NCI-H82 treated with DMSO at 0.1 percent for 48 hours (cell line): Measurements from ENCODE around the gene POU3F1.

ENCODE experiments used
- DNase-seq: peaks from one replicate; lab custom pipeline; 2025; ENCODE audit not compliant: unreplicated experiment; lab: John Stamatoyannopoulos, UW

POU3F1 gene

GRCh38 chr1:38074302-38074677 is 27.7 kb upstream of the POU3F1 start:
- DNase-seq: no peak

- no peak for DNase-seq
Observed at GRCh38 chr1:38073534-38074301, 27.1 kb upstream of the POU3F1 start.

DNA sequence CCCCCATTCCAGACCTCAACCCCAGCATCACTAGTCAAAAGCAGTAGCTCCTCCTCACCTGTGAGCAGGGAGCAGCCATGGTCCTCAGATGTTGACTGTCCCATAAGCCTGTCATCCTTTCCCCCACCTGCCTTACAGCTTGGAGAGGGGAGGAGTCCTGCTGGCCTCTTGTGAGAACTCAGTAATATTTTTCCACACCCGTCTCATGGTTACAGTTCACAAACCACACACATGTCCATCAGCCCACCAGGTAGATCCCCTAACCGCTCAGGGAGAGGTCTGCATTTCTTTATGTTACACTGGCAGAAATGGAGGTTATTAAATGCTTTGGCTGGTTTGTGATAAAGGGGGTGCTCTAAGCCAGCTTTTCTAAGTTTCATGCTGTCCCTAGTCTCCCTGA is 26.3 kb upstream of the POU3F1 start:
- no peak for DNase-seq

DNA sequence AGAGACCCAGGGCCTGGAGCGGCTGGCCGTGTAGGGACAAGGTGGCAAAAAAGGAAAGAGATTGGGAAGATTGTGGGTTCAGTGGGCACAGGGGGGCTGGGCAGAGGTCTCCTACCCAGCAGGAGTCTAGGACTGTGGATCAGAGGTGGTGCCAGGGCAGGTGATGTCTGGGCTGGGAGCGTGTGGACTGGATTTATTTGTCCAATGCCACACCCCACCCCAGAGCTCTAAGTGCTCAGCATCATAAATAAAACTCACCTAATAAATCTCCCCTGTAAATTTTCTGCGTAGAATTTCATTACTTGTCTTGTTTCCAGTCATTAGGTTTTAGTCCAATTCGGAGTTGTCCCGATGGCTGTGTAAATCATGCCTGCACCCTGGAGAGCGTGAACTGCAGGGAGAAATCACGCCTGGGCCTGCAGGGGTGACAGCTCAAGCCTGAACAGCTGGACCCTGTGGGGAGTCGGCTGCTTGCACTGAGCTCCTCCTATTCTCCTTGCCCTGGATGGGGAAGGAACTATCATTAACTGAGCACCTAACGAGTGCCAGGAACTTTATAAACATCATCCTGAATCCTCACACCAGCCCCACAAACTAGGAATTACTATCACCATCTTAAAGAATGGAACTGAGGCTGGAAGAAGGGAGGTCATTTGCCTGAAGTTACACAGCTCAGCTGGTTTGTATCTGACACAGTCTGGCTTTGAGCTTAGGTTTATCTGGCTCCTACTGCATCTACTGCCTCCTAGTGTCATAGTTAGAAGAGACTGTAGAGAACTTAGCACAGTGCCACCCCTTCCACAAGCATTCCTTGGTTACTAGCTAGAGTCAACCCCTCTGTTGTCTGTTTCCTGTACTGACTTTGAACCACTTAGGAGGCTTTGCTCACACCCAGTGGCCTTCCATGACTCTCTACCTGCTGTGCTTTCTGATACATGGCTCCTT is 25.0 kb upstream of the POU3F1 start:
- peak; percentile 18 for DNase-seq

DNA sequence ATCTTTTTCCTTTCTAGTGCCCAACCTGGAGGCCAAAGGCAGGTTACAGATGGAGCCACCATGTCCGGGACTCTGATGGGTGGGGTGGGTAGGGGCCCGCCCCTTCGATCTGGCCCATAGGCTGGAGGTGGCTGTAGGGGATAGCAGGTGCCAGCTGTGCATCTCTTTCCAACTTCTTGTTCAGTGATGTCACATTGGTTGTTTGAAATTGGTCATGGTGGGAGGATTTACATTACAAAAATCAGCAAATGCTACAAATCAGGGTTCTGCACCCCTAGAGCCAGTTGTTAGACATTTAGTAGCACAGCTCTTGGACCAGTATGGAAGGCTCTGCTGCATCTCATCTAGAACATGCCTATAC is 22.4 kb upstream of the POU3F1 start:
- DNase-seq: no peak

- no peak for DNase-seq
Observed at GRCh38 chr1:38068220-38068979, 21.8 kb upstream of the POU3F1 start.

GRCh38 chr1:38064197-38064903 is 17.8 kb upstream of the POU3F1 start:
- no peak for DNase-seq

- no peak for DNase-seq
Observed at GRCh38 chr1:38063616-38064015, 17.0 kb upstream of the POU3F1 start.

DNA sequence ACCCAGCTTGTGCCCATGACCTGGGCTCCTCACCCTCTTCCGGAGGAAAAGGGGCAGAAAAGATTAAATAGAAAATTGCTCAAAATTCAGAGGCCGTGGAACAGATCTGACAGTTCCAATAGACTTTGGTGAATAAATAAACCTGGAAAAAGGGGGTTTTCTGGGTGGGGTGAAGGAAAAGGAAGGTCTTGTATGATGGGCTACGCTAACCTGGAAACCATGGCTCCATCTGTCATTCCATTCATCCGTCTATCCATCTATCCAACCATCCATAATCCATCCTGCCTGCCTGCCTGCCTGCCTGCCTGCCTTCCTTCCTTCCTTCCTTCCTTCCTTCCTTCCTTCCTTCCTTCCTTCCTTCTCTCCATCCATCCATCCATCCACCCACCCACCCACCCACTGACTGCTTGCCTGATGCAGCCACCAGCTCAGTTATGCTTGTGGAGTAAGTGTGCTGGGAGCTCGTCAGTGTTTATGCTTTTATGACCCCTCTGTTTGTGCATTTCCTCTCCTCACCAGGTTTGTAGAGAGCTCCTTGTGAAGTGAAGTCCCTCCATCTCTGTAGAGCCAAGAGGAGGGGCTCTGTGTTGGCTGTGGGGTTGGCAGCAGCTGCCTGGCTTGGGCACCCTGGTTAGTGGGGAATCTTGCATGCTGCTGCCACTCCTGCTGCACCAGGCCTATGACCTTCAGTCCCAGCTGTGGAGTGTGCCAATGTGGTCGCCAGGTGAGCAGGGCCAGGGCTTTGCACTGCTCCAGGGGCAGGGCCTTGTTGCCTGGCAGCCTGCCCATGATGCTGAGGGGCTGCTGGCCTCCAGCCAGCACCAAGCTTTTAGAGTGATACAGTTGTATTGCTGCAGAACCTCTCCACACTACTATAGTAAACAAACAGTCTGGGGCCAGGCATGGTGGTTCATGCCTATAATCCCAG is 16.0 kb upstream of the POU3F1 start:
- DNase-seq: no peak

DNA sequence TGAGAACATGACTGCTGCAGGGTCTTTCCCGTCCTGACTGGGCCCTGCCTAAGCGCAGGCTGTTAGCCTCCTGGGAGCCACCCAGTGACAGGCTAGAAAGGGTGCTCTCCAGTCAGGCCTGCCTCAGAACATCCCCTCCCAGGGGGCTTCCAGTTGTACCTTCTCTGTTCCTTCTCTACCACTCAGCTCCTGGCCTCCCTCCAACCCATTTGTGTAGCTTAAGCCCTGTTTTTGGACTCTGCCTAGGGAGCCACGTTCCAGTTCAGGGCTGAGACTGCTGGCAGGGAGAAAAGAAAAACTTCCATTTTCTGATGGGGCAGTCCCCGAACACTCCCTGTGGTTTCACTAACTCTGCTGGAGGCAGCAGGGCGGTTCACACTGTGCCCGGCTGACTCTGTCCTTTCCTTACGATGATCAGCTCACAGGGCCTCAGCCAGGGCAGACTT is 15.3 kb upstream of the POU3F1 start:
- no peak for DNase-seq

DNA sequence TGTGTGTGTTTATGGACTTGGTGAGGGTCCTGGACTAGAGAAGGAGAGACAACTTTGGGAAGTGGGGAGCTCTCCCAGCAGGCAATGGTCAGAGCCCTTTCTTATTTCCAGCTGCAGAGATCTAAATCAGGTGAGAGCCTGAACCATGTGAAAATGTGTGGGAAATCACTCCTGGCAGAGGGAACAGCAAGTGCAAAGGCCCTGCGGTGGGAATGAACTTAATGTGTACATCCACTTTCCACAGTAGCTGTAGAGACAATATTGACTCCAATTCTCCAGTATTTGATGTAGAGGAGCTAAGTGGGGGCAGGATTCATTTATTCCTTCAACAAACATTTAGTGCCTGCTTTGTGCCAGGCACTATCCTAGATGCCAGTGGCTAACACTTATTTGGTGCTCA is 14.7 kb upstream of the POU3F1 start:
- DNase-seq: no peak

DNA sequence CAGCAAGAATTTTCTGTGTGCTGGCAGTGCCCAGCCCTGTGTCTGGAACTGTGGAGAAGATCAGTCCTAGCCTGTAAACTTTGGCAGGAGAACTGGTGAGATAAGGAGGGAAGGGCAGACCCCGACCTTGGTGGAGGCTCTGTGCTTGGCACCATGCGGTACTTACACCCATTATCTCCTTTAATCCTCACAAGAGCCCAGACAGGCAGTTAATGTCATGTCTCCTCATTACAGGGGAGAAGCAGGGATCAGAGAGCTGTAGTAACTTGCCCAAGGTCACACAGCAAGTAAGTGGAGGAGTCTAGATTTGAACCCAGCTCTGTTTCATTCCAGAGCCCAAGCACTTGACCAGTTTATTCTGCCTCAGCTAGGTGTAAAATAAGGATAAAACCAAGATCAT is 13.9 kb upstream of the POU3F1 start:
- no peak for DNase-seq

DNA sequence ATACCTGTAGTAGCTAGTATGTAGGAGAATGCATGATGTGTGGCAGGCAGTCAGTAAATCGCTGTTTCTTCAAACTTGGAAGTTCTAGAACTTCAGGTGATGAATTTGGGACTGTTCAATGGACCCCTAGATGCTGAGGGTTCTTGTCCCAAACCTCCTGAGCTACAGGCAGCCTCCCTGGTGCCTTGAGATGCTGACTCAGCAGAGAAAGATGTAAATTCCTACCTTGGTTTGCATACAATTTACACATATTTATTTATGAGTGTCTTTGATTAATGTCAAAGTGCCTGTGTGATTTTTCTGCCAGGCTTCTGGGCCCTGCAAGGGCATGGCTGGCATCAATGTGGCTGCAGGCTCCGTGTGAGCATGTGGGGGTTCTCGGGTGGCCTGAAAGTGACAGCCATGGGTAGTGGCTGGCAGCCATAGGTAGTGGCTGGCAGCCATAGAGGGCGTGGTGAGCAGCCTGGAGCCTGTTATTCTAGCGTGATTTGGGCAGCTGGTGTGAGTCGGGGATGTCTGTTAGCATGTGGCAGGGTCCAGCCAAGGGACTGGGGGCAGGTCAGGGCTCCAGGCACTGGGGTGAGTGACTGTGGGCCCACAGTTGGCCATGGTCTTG is 13.2 kb upstream of the POU3F1 start:
- no peak for DNase-seq

DNA sequence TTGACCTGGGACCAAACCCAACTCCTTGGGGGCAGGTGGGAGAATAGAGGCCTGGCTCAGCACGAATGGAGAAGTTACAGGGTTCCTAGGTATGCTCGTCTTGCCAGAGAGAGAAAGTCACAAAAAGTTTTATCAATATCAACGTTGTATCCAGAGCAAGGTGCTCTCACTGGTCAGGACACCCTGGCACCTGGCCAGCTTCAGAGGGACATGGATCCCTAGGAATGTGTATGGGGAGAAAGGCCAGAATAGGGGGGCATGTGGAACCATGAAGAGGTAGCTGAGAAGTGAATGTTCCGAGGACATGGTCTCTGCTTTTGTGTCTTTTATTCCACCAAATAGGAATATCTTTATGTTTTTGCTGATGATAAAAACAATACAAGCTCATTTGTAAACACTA is 9.4 kb upstream of the POU3F1 start:
- no peak for DNase-seq

DNA sequence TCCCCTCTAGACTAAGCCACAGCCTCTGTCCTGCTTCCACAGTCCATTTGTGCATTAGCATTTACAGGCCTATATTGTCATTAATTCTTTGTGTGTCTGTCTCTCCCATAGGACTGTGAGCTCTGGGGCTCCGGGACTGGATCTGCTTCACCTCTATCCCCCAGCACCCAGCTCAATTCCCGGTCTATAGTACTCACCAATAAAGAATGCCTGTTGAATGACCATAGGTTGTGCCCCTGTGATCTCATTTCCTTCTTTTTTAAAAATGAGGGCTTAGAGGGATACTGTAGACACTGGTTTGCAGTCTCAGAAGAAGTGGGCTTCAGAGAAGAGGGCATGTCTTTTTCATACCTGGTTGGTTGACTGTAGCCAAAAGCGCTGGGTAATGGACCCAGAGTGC is 8.8 kb upstream of the POU3F1 start:
- DNase-seq: no peak

DNA sequence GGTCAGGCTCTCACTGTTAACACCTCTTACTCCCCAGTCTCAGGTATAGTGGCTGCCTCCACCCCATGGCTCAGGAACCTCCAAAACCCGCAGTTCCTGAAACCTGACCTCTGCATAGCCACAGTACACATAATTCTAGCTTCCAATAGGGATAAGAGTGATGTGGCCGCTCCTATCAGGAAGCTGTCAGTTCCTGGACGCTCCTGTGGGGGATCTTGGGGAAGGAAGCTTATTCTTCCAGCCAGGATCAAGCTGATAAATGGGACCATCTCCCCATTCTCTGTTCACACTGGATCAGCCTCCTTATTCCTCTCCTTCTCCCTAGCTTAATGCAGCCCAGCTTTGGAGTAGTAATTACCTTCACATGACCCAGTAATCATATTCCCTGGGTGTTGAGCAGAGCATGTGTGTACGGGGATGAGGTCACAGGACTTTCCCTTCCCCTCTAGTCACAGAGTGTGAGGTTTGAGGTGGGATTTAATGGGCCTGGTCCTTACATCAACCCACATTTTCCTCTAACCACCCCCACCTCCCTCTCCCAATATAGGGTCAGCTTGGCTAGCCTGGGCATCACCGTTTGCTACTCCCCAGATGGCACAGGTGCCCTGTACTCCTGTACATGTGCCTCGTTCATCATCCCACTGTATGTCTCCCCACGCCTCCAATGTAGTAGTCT is 7.0 kb upstream of the POU3F1 start:
- DNase-seq: peak; percentile 23

DNA sequence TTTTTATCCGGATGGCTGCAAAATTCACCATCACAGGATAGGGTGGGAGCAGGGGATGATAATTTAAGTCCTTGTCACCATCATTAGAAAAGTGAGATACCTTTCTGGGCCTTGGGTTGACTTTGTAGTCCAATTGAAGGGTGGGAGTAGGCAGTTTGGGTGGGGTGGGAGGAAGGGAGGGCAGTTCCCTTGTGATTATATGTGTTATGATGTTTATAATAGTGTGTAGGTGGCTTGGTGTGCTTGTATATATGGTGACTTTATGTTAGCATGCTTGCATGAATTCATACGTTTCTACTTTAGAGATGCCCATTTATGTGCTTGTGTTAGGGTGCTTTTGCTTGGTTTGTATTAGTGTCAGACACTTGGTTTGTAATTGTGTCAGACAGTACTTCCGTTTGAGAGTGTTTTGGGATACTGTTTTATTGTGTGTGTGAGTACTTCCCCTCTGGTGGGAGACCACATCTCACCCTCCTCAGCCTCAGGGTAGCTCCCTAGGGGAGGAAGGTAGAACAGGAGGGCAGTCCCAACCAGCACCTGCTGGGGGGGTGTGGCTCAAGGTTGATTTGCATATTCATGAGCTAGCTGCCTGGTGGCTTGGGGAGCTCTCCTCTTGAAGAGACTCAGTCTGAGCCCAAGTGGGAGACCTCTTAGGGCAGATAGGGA is 6.3 kb upstream of the POU3F1 start:
- no peak for DNase-seq

DNA sequence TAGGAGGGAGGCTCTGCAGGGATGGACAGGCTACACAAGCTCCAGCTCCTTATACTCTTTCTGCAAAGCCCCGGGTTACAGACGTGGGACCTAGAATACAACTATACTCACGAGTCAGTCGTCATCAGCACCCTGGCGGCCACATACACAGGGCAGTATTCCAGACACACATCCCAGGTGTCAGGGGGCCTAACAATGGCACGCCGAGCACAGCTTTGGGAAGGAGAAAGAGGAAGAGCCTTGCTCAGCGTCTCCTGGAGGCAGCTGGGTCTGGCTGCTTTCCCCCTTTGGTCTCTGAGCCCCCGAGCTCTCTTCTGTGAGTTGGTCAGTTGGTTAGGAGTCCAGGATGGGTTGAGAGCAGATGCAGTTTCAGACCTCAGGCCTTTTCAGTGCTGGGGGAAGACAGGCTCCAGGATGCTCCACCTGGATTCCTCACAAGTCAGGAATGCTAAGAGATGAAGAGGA is 4.5 kb upstream of the POU3F1 start:
- DNase-seq: no peak
